GM12878 (cell line): ENCODE measurements around the gene EHD1. TPM values are rescaled to one million over a fixed set of nuclear protein-coding genes. Genes with fewer than 3 reads are reported as not detected.
A peak's percentile ranks its signal among the peaks of the same experiment; 100 is the strongest.

Experiments used
- ATAC-seq: fragments of 200-7000 bp; cut with Tn5 transposase; 3 replicates; pipeline ENCODE4 v1.9.1; 2020; ENCODE audit warnings: mild to moderate bottlenecking, moderate library complexity
- BruUV-seq: library from RNA; stranded (reverse); fragments of 400-500 nt; replicated peaks from 2 replicates; lab custom pipeline; 2021; lab: Mats Ljungman, UMichigan
- CTCF ChIA-PET: fragments of 300-600 bp; sonication (Branson Sonifier 250); formaldehyde crosslinking; extraction: SDS; loops from one replicate; lab custom pipeline; 2021; ENCODE audit warnings: inconsistent platforms; lab: Yijun Ruan, JAX
- POLR2A ChIA-PET: fragments of 350-600 bp; formaldehyde crosslinking; extraction: SDS; loops from one replicate; lab custom pipeline; 2021; ENCODE audit warnings: inconsistent platforms; lab: Charles Lee
- RAD21 ChIA-PET: fragments of 300-600 bp; sonication (Branson Sonifier 250); formaldehyde crosslinking; loops from one replicate; lab custom pipeline; 2023; ENCODE audit warnings: antibody characterized with exemption; ENCODE audit not compliant: unreplicated experiment; lab: Charles Lee
- SMC1A ChIA-PET: fragments of 300-600 bp; sonication (Branson Sonifier 250); formaldehyde crosslinking; loops from one replicate; lab custom pipeline; 2023; ENCODE audit not compliant: unreplicated experiment, uncharacterized antibody; lab: Charles Lee
- DNase-seq: peaks from one replicate; pipeline ENCODE4 v3.0.0-alpha.2; 2011; ENCODE audit warnings: low read depth, low spot score
- FAIRE-seq: peaks from 3 replicates; lab custom pipeline; 2011; peaks lifted over from hg19 to GRCh38; lab: Jason Lieb, UNC
- H2AFZ ChIP-seq: 2 replicates; pipeline ENCODE4 v1.6.0; 2011; ENCODE audit warnings: low read depth, low read length, control low read depth; ENCODE audit not compliant: control insufficient read depth
- H3K27ac ChIP-seq: 2 replicates; pipeline ENCODE4 v1.5.1; 2011; ENCODE audit warnings: control low read depth; ENCODE audit not compliant: control insufficient read depth, insufficient read depth
- H3K27me3 ChIP-seq, 2 experiments: replicated peaks in 1 of 2; 2 replicates each; pipeline versions ENCODE4 v1.6.0 to v1.6.1; 2011; ENCODE audit warnings: low read length in 1 of 2; ENCODE audit not compliant: control insufficient read depth in 2 of 2, insufficient read depth in 2 of 2
- H3K36me3 ChIP-seq, 2 experiments: 2 replicates each; pipeline ENCODE4 v1.5.1; 2011; ENCODE audit warnings: low read length in 1 of 2; ENCODE audit not compliant: control insufficient read depth in 2 of 2, insufficient read depth in 2 of 2
- H3K4me1 ChIP-seq: 2 replicates; pipeline ENCODE4 v1.6.1; 2011; ENCODE audit warnings: mild to moderate bottlenecking, low read length, moderate library complexity, mixed read lengths; ENCODE audit not compliant: control insufficient read depth, insufficient read depth
- H3K4me2 ChIP-seq: 2 replicates; pipeline ENCODE4 v1.6.0; 2011; ENCODE audit warnings: control low read depth; ENCODE audit not compliant: control insufficient read depth, insufficient read depth
- H3K4me3 ChIP-seq: fragments of 200-600 bp; sonication (generic); 2 replicates; pipeline ENCODE4 v1.5.1; 2016
- H3K79me2 ChIP-seq: 2 replicates; pipeline ENCODE4 v1.6.0; 2011; ENCODE audit warnings: low read length; ENCODE audit not compliant: control insufficient read depth, insufficient read depth
- H3K9ac ChIP-seq: 2 replicates; pipeline ENCODE4 v1.8.0; 2011; ENCODE audit warnings: low read length, control low read depth, mixed read lengths; ENCODE audit not compliant: control insufficient read depth, insufficient read depth
- H3K9me3 ChIP-seq: replicated peaks from 3 replicates; pipeline ENCODE4 v1.5.1; 2011; ENCODE audit warnings: mild to moderate bottlenecking, low read length; ENCODE audit not compliant: control insufficient read depth, insufficient read depth
- H4K20me1 ChIP-seq: 2 replicates; pipeline ENCODE4 v1.6.0; 2011; ENCODE audit not compliant: control insufficient read depth, insufficient read depth
- ASH2L ChIP-seq: fragments of 300-600, 200-600 bp; sonication (generic); IDR thresholded peaks from 2 replicates; pipeline ENCODE4 v1.6.1; 2017; ENCODE audit warnings: low read depth, mild to moderate bottlenecking, borderline replicate concordance
- ETV6 ChIP-seq, 2 experiments: fragments of 450-650 bp in 1 of 2; IDR thresholded peaks in 1 of 2; conservative IDR thresholded peaks in 1 of 2; 2 replicates each; pipeline ENCODE4 v1.6.1; 2014; ENCODE audit warnings: antibody characterized with exemption in 1 of 2, borderline replicate concordance in 1 of 2, low read depth in 1 of 2, mild to moderate bottlenecking in 1 of 2, moderate library complexity in 1 of 2
- HDAC6 ChIP-seq: fragments of 200-600 bp; sonication (generic); IDR thresholded peaks from one replicate; pipeline ENCODE4 v1.8.0; 2017; ENCODE audit warnings: antibody characterized with exemption; ENCODE audit not compliant: unreplicated experiment
- HDGF ChIP-seq: fragments of 450-650 bp; IDR thresholded peaks from 2 replicates; pipeline ENCODE4 v1.6.1; 2016; ENCODE audit warnings: antibody characterized with exemption
- MEF2B ChIP-seq: fragments of 450-650 bp; IDR thresholded peaks from 2 replicates; pipeline ENCODE4 v1.6.1; 2018; ENCODE audit warnings: mild to moderate bottlenecking, moderate library complexity; ENCODE audit not compliant: partially characterized antibody, poor library complexity, severe bottlenecking
- NBN ChIP-seq: fragments of 450-650 bp; IDR thresholded peaks from 2 replicates; pipeline ENCODE4 v1.6.1; 2016
- NFYB ChIP-seq: IDR thresholded peaks from 2 replicates; pipeline ENCODE4 v1.6.1; 2011; ENCODE audit warnings: low read depth, mild to moderate bottlenecking, low read length, improper control_type of control experiment, moderate library complexity; ENCODE audit not compliant: insufficient read depth
- RB1 ChIP-seq: fragments of 450-650 bp; formaldehyde crosslinking; IDR thresholded peaks from 2 replicates; pipeline ENCODE4 v1.6.1; 2017; ENCODE audit warnings: mild to moderate bottlenecking, borderline replicate concordance
- SIX5 ChIP-seq: IDR thresholded peaks from 2 replicates; pipeline ENCODE4 v1.6.1; 2011; ENCODE audit warnings: mild to moderate bottlenecking, low read depth, low read length, moderate library complexity; ENCODE audit not compliant: severe bottlenecking
- STAT1 ChIP-seq: fragments of 450-650 bp; conservative IDR thresholded peaks from 2 replicates; pipeline ENCODE4 v1.6.1; 2014; ENCODE audit warnings: antibody characterized with exemption, mild to moderate bottlenecking
- SUZ12 ChIP-seq: fragments of 200-600 bp; sonication (generic); IDR thresholded peaks from one replicate; pipeline ENCODE4 v1.6.1; 2018; ENCODE audit warnings: antibody characterized with exemption, mild to moderate bottlenecking; ENCODE audit not compliant: unreplicated experiment
- USF2 ChIP-seq: IDR thresholded peaks from 2 replicates; pipeline ENCODE4 v1.6.1; 2011; ENCODE audit warnings: low read depth, low read length, improper control_type of control experiment, borderline replicate concordance
- WRNIP1 ChIP-seq: IDR thresholded peaks from 2 replicates; pipeline ENCODE4 v1.6.1; 2011; ENCODE audit warnings: low read depth, low read length, improper control_type of control experiment, borderline replicate concordance
- YBX1 ChIP-seq: fragments of 450-650 bp; IDR thresholded peaks from 2 replicates; pipeline ENCODE4 v1.6.1; 2016; ENCODE audit warnings: antibody characterized with exemption
- WGBS: methylation state at CpG from one replicate; pipeline ENCODE4 v1.1.6; 2016; ENCODE audit warnings: low lambda C conversion rate; ENCODE audit not compliant: insufficient replicate concordance, insufficient coverage; ENCODE audit errors: missing lambda C conversion rate; 5-methylcytosine and 5-hydroxymethylcytosine counted together
- in situ Hi-C: fragments of 300-500 bp; cut with MboI; formaldehyde crosslinking; loops from 9 replicates; pipeline ENCODE4 v1.14.3; 2018; ENCODE audit warnings: mixed read lengths
- intact Hi-C: fragments of 100-400 bp; cut with micrococcal nuclease; formaldehyde crosslinking; loops from one replicate; pipeline ENCODE4 v1.14.2; 2022; ENCODE audit not compliant: unreplicated experiment
- polyA plus RNA-seq, 11 experiments: library from polyadenylated mRNA; depleted of rRNA in 4 of 11; unstranded in 6 of 11; stranded (reverse) in 5 of 11; fragments of >200 nt; fragmentation: Nextera tagmentation in 4 of 11; fragmentation: Illumina TruSeq in 1 of 11; extraction: Ambion mirVana in 4 of 11; extraction: Trizol in 1 of 11; gene quantifications; 1 replicate in 1 of 11; 2 replicates in 10 of 11; pipeline versions ENCODE4 v1.2.1 to v1.2.3, GENCODE V29; 2011 to 2016; ENCODE audit warnings: inconsistent platforms in 2 of 11, missing spikeins in 2 of 11, low read depth in 1 of 11
- total RNA-seq, 4 experiments: library from RNA; depleted of rRNA in 3 of 4; stranded (reverse); fragments of >200 nt in 3 of 4; fragmentation: Illumina TruSeq in 1 of 4; extraction: Trizol in 1 of 4; gene quantifications; 2 replicates each; pipeline versions ENCODE4 v1.2.1 to v1.2.3, GENCODE V29; 2013 to 2021
- TF ChIP-seq, protein P1 (sequence below): IDR thresholded peaks from 2 replicates; pipeline ENCODE4 v1.6.1; 2012; ENCODE audit warnings: low read length, inconsistent platforms
- TF ChIP-seq, protein P2 (sequence below): fragments of 450-650 bp; IDR thresholded peaks from 2 replicates; pipeline ENCODE4 v1.6.1; 2017; ENCODE audit warnings: mild to moderate bottlenecking, low read depth, inconsistent platforms; ENCODE audit not compliant: poor library complexity, severe bottlenecking
- TF ChIP-seq, protein P3 (sequence below): fragments of 150-350 bp; IDR thresholded peaks from 2 replicates; pipeline ENCODE4 v1.6.1; 2014; ENCODE audit warnings: mild to moderate bottlenecking, low read depth, low read length

The EHD1 gene
- total and polyA plus RNA-seq, 10 of the 15 experiments (the other 5 are each of a cell fraction or from before 2014, with no cell fraction given): 1.0 to 165 (median 66.5) TPM

DNA sequence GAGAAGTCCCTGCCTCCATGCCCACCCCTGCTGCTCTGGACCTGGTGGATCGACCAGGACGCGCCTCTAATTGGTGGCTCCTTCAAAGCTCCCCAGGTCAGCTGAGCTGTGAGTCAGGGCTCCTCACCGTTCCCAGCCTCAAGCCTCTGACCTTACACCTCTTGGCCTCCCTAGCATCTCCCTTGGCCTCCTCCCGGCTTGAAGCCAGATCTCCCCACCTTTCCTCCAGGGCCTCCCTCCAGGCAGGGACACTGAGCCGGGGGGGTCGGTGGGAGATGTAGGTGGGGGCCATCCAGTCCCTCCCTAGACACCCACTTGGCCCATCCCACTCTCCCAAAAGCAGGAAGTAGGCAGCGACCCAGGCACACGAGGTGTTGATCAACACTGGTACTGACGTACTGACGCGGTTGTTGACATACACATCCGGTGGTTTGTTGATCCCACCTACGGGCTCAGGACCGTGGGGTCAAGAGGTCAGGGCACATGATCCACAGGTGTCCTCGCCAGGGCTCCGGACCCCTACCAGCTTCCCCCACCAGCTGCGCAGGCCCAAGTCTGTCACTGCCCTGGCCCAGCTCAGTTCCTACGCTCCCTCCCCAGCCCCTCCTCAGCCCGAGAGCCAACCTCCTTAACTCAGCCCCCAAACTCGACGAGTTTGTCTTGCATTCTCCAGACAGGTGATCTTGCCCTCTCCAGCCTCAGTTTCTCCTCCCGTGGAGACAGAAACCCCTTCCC, 37.8 kb upstream of the EHD1 start:
- peaks cover 6% of the 10 kb centered on the region for H3K4me1 ChIP-seq
- intact Hi-C loops: loop anchor here (5.0 kb wide), 1 partner anchor 196 kb away; the partner anchor contains the start of gene TM7SF2
- H3K27ac ChIP-seq: peak overlapping the region; percentile 91
- H2AFZ ChIP-seq: peak overlapping the region; percentile 60
- no TSS peak for BruUV-seq
- H4K20me1 ChIP-seq: no peaks in the 10 kb centered on the region
- H3K27me3 ChIP-seq: no peaks in the 10 kb centered on the region
- ChIA-PET SMC1A (interaction anchor here (1.7 to 2.5 kb wide), 2 partner anchors 68 to 97 kb away, joined by 4 to 11 read pairs; no protein-coding TSS in a partner anchor), CTCF (interaction anchor here (0.7 to 1.7 kb wide), 4 partner anchors 68 to 216 kb away, joined by 3 to 6 read pairs (median 3); partner anchors contain the start of gene ZNHIT2), POLR2A (interaction anchor here (1.4 to 1.8 kb wide), 2 partner anchors 16 to 51 kb away, joined by 4 to 9 read pairs; no protein-coding TSS in a partner anchor), RAD21 (interaction anchor here (1.0 to 1.1 kb wide), 2 partner anchors 22 to 68 kb away, joined by 3 read pairs; no protein-coding TSS in a partner anchor)
- peak overlapping the region; percentile 86 for H3K4me3 ChIP-seq
- no peaks in the 10 kb centered on the region; a peak in 3 of 4 replicates for H3K36me3 ChIP-seq
- WGBS: 13% methylated on average over 23 of the region's 23 CpGs
- H3K4me2 ChIP-seq: peak overlapping the region; percentile 94
- in situ Hi-C loops: no loop called here
- FAIRE-seq (peak; percentile 74), ATAC-seq (peak; percentile 51), DNase-seq (no peak)
- H3K9ac ChIP-seq: peak overlapping the region; percentile 83
- no peaks in the 10 kb centered on the region for H3K9me3 ChIP-seq
- peaks cover 11% of the 10 kb centered on the region for H3K79me2 ChIP-seq
- TF ChIP-seq YBX1 (no peak), HDGF (no peak), NFYB (no peak), RB1 (no peak), STAT1 (no peak), NBN (0 out of 2 replicates have a peak, but pooled peaks have one; percentile 22), HDAC6 (no peak), MEF2B (peak; percentile 17), USF2 (no peak), WRNIP1 (no peak), SUZ12 (no peak), ASH2L (no peak), SIX5 (no peak), ETV6 (conservative IDR thresholded peaks at IDR 0.05 in 1 of 2, IDR thresholded peaks at IDR 0.05 in 1 of 2; ENCODE audit: borderline replicate concordance in 1 of 2, low read depth in 1 of 2) (no peak)
- TF ChIP-seq, protein P1, sequence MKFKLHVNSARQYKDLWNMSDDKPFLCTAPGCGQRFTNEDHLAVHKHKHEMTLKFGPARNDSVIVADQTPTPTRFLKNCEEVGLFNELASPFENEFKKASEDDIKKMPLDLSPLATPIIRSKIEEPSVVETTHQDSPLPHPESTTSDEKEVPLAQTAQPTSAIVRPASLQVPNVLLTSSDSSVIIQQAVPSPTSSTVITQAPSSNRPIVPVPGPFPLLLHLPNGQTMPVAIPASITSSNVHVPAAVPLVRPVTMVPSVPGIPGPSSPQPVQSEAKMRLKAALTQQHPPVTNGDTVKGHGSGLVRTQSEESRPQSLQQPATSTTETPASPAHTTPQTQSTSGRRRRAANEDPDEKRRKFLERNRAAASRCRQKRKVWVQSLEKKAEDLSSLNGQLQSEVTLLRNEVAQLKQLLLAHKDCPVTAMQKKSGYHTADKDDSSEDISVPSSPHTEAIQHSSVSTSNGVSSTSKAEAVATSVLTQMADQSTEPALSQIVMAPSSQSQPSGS: no peak
- TF ChIP-seq, protein P2, sequence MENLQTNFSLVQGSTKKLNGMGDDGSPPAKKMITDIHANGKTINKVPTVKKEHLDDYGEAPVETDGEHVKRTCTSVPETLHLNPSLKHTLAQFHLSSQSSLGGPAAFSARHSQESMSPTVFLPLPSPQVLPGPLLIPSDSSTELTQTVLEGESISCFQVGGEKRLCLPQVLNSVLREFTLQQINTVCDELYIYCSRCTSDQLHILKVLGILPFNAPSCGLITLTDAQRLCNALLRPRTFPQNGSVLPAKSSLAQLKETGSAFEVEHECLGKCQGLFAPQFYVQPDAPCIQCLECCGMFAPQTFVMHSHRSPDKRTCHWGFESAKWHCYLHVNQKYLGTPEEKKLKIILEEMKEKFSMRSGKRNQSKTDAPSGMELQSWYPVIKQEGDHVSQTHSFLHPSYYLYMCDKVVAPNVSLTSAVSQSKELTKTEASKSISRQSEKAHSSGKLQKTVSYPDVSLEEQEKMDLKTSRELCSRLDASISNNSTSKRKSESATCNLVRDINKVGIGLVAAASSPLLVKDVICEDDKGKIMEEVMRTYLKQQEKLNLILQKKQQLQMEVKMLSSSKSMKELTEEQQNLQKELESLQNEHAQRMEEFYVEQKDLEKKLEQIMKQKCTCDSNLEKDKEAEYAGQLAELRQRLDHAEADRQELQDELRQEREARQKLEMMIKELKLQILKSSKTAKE: no peak
- TF ChIP-seq, protein P3, sequence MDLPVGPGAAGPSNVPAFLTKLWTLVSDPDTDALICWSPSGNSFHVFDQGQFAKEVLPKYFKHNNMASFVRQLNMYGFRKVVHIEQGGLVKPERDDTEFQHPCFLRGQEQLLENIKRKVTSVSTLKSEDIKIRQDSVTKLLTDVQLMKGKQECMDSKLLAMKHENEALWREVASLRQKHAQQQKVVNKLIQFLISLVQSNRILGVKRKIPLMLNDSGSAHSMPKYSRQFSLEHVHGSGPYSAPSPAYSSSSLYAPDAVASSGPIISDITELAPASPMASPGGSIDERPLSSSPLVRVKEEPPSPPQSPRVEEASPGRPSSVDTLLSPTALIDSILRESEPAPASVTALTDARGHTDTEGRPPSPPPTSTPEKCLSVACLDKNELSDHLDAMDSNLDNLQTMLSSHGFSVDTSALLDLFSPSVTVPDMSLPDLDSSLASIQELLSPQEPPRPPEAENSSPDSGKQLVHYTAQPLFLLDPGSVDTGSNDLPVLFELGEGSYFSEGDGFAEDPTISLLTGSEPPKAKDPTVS: no peak
